GM04504 (cell line): ENCODE data around the gene UGT1A10.
"Not testable (repeated sequence)": the region's sequence is repeated elsewhere in the genome, so short reads cannot be mapped to it uniquely, and the experiment has no call there.

Experiments used
- DNase-seq: peaks from one replicate; pipeline ENCODE4 v3.0.0-alpha.2; 2012; ENCODE audit warnings: low read depth

UGT1A10 gene

DNA sequence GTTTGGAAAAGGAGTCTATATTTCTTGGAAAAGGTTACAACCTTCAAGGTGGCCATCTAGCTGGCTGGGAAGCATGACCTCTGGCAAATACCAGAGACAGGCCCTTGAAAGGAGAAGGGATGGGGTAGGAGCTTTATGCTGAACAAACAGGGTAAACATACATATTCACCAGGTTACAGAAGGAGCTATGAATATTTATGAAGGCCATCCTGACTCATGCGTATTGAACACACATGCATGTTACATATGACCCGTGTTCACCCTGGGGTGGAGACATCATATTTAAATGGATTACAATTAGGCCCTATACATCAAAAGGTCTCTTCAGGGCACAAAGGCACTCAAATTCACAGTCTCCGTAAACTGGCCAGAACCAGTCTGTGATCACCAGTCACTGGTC is 19.7 kb downstream of the UGT1A10 start:
- not testable (repeated sequence) for DNase-seq

DNA sequence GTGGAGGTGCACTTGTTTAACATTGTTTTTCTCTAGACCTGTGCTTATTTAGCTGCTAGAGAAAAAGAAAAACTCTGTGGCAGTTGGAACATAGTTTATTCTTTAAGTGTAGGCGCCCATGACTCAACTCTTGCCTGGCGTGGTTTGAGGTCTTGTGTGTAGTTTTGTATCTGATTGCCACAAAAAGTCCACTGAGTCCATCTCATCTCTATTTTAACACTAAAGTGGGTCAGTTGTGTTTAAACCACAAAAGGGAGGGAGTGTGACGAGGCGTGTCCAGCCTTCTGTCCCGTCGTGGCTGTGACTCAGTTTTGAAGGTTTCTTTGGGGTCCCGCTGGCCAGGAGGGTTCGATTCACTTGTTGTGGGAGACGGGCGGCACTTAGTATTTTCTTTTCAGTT is 20.2 kb downstream of the UGT1A10 start:
- no peak for DNase-seq

DNA sequence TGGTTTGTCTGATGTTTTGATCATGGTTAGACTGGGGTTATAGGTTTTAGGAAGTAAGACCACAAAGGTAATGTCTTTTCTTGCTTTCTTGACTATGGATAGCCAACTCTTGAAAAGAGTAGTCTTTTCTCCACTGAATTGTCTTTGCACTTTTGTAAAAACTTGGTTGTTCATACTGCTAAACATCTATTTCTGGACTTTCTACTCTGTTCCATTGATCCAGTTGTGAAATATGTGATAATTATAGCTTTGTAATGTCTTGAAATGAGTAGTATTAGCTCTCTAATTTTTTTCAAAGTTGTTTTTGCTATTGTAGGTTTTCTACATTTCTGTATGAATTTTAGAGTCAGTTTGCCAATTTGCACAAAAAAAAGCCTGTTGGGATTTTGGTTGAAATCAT is 22.4 kb downstream of the UGT1A10 start:
- no peak for DNase-seq

DNA sequence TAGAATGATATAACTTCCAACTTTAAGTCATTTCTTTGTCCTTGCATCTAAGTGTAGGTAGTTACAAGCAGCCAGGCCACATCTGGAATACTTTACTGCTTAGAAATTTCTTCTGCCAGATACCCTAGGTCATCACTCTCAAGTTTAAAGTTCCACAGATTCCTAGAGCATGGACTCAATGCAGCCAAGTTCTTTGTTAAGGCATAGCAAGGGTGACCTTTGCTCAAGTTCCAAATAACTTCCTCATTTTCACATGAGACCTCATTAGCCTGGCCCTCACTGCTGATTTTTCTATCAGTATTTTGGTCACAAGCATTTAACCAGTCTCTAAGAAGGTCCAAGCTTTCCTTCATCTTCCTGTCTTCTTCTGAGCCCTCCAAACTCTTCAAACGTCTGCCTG is 27.7 kb downstream of the UGT1A10 start:
- DNase-seq: no peak

DNA sequence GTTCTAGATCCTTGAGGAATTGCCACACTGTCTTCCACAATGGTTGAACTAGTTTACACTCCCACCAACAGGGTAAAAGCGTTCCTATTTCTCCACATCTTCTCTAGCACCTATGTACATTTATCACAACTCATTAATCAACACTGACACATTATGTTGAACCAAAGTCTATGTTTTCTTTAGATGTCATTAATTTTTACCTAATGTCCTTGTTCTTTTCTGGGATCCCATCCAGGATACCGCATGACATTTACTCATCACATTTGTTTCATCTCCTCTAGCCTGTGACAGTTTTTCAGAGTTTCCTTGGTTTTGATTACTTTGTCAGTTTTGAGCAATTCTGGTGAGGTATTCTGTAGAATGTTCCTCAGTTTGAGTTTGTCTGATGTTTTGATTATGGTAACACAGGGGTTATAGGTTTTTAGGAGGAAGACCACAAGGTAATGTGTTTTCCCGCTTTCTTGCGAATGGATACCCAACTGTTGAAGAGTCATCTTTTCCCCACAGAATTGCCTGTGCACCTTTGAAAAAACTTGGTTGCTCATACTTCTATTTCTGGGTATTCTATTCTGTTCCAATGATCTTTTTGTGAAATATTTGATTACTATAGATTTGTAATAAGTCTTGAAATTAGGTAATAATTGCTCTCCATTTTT is 32.5 kb downstream of the UGT1A10 start:
- no peak for DNase-seq

DNA sequence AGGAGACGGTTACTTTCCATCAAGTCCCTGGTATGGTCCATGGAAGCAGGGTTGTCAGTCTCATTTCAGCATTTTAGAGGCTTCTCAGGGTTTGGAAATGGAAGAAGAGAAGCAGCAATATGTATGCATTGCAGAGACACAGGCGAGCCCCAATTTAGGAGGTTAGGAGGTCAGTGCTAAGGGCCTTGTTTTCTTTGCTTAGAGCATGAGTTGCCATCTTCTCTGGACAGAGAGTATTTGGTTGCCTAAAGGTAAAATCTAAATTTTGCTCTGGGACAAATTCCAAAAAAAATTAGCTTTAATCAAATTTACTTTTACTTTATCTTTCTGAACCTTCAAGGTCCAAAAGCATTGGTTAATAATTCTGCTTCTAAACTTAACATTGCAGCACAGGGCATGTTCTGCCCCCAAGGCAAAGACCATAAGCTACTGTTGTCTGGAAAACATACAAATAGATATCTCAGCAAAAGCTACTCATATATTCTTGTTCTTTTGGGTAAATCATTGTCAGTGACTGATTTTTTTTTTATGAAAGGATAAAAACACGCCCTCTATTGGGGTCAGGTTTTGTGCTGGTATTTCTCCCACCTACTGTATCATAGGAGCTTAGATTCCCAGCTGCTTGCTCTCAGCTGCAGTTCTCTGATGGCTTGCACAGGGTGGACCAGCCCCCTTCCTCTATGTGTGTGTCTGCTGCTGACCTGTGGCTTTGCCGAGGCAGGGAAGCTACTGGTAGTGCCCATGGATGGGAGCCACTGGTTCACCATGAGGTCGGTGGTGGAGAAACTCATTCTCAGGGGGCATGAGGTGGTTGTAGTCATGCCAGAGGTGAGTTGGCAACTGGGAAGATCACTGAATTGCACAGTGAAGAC is 35.3 kb downstream of the UGT1A10 start, which contains the start of gene UGT1A9:
Gene UGT1A9, plus strand, starts transcription at position 609 of the 872 bp plus-strand sequence. Its CDS starts 37 bp downstream, at position 646.
- DNase-seq: no peak

DNA sequence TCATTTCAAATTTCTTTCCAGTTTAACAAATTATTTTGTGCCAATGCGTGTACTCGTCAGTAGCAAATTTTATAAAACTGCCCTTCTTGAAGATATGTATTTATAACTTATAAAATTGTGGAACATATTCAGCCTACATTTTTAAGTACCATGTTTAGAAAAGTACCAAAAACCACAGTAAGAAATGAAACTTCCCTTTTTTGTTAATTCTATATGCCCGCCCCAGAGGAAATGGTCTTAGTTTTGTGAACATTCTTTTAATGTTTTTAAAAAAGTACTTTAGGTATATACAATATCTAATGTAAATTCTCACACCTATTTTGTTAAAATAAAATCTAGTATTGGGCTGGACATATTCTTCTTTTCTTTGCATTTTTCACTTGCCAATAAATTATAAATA is 36.6 kb downstream of the UGT1A10 start:
- no peak for DNase-seq

DNA sequence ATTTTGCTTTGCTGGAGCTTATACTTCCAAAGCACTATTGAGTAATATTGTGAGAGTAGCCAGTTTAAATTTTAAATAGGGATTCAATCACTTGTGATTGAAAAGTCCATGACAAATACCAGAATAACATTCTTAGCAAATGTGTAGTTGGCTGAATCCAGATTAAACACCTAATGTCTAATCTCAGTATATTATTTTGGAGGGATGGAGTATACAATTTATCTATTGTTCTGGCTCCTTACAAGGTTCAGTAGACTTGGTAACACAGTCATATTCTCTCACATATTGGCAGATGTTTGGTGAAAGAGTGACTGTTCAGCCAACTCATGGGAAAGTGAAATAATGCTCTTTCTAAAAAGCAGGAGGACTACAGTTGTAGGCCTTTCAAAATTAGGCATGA is 37.6 kb downstream of the UGT1A10 start:
- DNase-seq: no peak

DNA sequence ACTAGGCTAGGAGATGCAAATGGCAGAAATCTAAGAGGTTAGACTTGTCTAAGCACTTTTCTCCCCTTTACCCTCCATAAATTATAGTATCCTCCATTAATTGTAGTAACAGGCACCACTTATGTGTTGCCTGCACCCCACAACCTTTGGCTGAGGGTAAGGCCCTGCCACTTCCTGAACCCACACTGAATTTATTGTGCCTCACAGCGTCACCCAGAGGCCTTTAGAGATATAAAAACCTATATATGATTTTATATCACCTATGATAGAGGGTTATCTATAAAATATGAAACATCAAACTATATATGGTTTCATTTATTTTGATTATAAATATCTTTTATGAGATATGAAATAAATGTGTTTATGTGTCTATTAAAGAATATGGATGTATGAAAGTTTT is 38.1 kb downstream of the UGT1A10 start:
- no peak for DNase-seq

DNA sequence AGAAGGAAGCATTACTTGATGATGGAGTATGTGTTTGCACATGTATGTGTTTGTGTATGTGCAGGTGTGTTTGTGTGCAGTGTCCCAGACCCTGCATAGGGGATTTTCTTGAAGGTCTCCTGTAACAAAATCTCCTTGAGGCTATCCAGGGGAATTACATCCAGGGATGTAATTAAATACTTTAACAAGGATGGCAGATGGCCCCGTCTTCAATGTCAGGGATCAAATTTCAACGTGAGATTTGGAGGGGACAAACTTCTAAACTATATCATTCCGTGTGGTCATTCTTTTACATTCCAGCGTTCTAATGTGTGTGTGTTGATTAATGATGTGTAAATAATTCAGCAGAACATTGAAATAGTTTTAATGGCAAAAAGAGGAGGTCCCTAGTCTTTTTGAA is 38.7 kb downstream of the UGT1A10 start:
- no peak for DNase-seq

DNA sequence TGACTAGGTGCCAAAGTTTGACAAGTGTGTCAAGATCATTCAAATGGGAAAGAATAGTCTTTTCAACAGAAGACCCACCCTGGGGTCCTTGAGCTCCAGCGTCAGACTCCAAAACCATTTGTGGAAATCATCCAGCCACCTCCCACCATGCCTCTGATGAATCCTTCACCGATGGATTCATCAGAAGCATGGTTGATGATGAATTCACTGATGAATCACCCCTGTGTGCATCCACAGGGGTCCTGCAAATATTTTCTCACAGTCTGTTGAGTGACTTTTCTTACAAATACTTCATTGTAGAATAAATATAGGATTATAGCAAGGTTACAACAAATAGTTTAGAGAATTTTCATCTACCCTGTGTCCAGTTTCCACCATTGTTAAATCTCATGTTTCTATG is 39.8 kb downstream of the UGT1A10 start:
- DNase-seq: no peak

DNA sequence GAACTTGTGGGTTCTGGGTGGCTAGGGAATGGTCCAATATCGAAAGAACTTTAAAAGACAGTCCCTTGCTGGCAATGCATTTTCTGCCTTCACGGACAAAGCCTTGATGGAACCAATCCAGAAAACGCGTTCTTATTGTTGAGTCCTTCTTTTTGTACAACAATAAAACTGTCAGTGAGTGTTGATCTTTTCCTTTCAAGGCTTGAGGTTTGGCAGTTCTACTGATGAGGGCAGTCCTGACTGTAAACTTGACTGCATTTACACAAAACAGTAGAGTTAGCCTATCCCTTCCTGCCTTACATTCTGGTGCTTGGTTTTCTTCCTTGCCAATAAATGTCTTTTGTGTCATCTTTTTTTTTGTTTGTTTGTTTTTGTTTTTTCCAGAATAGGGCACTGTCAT is 42.9 kb downstream of the UGT1A10 start:
- DNase-seq: no peak

DNA sequence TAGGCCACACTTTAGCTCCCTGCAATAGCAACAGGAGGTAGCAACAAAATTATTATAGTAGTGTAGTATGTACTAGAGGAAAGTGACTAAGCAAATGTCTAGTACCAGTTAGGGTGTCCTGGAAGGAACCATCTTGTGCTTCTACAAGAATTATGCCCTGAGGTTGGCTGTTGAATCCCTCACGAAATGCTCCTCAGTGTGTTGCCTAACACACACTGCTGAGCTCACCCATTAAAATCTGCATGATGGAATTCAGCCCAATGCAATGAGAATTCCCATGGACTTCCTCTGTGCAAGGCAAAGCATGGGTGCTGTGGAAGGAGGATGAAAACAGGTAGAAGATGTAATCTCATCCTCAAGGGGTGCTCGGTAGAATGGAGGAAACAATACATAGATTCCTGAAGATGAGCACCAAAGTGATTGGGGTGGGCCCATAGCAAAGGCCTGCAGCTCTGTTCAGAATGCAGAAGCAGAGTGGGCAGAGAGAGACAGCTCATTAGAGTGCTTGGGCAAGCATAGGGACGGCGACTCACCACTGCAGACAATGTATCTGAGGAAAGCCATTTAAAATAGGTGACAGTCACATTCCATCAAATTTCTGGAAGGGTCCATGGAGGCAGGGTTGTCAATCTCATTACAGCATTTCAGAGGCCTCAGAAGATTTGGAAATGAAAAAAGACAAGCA is 44.3 kb downstream of the UGT1A10 start:
- no peak for DNase-seq

DNA sequence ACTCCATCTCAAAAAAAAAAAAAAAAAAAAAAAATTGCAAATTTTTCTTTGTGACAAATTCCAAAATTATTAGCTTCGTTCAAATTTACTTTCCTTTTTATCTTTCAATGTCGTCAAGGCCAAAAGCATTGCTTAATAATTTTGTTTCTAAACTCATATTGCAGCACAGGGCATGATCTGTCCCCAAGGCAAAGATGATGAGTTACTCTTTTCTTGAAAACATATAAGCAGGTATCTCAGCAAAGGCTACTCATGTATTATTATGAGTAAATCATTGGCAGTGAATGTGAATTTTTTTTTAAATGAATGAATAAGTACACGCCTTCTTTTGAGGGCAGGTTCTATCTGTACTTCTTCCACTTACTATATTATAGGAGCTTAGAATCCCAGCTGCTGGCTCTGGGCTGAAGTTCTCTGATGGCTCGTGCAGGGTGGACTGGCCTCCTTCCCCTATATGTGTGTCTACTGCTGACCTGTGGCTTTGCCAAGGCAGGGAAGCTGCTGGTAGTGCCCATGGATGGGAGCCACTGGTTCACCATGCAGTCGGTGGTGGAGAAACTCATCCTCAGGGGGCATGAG is 45.4 kb downstream of the UGT1A10 start, which contains the start of gene UGT1A7:
Gene UGT1A7, plus strand, starts transcription at position 381 of the 579 bp plus-strand sequence. Its CDS starts 37 bp downstream, at position 418.
- DNase-seq: no peak

DNA sequence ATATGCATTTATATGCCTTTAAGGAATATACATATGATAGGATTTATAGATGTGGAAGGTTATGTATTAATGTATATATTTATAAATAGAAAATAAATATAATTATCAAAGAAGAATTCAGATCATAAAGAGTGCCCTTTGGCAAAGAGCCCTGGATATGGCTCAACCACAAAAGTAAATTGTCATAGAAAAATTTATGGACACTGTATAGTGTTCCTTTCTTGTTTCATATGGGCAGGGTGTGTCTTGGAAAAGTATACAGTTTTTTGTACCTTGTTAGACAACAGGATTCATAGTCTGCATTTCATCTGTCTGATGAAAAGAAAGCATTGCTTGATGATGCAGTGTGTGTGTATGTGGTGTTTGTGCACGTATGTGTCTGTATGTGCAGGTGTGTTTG is 48.4 kb downstream of the UGT1A10 start:
- DNase-seq: no peak

DNA sequence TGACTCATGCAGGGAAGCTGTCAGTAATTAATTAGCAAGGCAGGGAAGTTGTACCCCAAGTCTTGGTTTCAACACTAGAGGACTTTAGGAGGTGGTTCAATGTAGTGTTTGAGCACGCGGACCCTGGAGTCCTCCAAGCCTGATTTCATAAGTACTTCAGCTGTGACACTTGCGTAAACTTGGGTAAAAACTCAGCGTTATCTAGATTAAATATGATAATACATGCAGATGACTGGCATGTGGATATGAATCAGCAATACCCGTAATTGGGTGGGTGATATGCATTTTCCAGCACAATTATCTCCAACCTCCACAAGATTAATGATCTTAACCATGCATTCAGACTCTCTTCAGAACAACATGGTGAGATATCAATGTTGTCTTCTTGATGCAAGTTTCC is 50.7 kb downstream of the UGT1A10 start:
- no peak for DNase-seq

DNA sequence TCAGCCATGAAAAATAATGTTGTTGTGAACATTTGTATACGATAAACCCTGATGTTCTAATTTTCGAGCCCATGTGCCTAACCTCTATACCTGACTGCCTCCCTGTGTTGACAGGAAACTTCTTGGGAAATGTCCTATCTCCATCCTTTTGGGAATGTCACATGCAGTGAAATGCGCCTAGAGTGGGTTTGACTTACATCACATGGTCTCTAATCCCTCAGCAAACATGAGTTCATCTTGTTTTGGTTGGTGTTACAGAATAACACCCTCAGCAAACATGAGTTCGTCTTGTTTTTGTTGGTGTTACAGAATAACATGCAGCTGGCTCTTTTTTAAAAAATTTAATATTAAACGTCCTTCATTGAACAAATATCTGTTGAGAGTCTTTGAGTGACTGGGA is 52.1 kb downstream of the UGT1A10 start:
- no peak for DNase-seq

DNA sequence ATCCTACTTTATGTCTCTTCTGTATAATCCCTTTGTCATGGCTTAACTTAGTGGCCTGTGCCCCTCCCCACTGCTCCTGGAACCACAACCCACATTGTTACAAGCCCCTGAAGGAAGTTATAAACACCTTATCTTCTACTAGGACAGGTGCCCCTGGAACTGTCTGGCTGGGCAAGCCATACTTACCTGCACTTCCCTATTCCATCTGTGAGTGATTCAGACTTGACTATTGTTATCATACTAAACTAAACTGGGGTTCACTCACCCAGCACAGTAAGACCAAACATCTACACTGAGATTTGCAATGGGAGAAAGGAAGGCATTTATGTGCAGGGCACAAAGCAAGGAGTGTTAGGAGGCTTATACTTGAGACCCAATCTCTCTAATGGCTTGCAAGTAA is 52.8 kb downstream of the UGT1A10 start:
- no peak for DNase-seq

DNA sequence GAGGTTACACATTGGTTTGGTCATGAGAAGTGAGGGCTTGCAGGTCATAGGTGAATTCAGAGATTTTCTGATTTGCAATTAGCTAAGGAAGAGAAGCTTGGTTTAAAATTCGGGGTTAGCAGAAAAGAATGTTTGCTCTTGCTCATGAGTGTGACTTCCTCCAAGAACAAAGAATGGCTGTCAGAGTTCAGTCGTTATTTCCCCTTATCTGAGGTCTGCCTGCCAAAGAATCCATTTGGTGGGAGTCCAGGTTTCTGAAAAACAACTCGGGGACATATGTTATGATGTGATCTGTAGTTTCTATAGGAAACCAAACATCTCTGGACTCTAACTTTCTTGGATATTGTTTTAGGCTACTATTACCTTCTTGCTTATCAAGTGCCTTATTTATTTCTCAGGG is 53.3 kb downstream of the UGT1A10 start:
- no peak for DNase-seq

DNA sequence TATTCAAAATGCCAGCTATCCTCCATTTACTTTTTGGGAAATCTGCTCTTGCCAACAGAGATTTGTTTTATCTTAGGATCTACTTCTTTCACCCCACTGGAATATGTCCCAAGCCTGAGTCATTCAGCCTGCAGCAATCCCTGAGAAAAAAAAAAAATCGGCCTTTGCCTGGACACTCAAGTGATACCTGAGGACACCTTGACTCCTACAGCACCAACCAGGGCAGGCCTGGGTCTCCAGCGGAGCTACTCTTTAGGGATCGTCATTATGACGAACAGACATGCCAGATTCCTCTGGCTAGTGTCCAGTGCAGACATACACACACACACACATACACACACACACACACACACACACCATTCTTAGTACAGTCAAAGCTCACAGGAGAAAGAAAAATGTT is 54.2 kb downstream of the UGT1A10 start:
- no peak for DNase-seq

DNA sequence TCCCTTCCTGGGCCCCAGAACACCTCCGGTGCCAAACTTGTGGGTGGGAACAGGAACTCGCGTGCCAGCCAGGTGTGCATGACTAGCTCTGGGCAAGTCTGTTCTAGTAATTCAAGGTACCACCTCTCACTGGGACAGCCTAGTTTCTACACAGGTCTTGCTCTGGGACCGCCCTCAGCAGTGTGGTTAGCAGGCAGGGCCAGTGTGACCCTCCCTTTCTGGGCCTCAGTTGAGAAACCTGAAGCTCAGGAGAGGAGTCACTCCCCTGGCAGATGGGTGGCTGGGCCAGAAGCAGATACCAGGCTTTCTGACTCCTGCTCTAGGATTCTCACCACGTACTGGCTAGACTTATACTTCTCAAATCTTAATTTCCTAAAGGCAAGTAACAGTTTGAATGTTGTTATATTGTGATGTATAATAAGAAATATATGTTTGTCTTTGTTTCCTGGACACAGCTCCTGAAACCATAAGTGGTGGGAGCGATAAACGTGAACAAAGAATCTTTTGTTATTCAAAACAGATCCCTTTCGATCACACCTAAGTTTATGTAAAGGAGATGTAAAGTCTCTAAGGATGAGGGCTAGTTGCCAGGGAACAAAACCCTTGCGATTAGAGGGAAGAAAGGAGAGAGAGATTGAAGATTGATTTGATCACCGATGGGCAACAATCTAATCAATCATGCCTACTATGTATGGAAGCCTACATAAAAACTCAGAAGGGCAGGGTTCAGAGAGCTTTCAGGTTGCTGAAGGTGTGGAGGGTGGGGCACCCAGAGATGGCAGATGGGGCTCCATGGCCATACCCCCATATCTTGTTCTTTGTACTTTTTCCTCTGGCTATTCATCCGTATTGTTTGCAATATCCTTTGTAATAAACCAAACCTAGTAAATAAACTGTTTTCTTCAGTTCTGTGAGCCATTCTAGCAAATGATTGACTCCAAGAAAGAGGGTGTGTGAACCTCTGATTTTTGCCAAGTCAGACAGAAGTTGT is 55.5 kb downstream of the UGT1A10 start:
- no peak for DNase-seq
